Rectal smooth muscle tissue (tissue), 1 donor: Measurements from ENCODE around the gene THSD7B.

ENCODE experiments used
- H3K27ac ChIP-seq: one replicate; pipeline ENCODE4 v1.7.0; 2013; ENCODE audit warnings: low read depth, low read length, inconsistent platforms
- H3K27me3 ChIP-seq: one replicate; pipeline ENCODE4 v1.7.0; 2013; ENCODE audit warnings: low read length; ENCODE audit not compliant: control insufficient read depth, insufficient read depth
- H3K36me3 ChIP-seq: one replicate; pipeline ENCODE4 v1.7.0; 2013; ENCODE audit warnings: low read length; ENCODE audit not compliant: control insufficient read depth, insufficient read depth
- H3K4me1 ChIP-seq: one replicate; pipeline ENCODE4 v1.7.0; 2013; ENCODE audit warnings: low read length; ENCODE audit not compliant: control insufficient read depth, insufficient read depth
- H3K4me3 ChIP-seq: one replicate; pipeline ENCODE4 v1.7.0; 2013; ENCODE audit warnings: low read length
- H3K9ac ChIP-seq: one replicate; pipeline ENCODE4 v1.7.0; 2013; ENCODE audit warnings: low read length

Gene THSD7B

DNA sequence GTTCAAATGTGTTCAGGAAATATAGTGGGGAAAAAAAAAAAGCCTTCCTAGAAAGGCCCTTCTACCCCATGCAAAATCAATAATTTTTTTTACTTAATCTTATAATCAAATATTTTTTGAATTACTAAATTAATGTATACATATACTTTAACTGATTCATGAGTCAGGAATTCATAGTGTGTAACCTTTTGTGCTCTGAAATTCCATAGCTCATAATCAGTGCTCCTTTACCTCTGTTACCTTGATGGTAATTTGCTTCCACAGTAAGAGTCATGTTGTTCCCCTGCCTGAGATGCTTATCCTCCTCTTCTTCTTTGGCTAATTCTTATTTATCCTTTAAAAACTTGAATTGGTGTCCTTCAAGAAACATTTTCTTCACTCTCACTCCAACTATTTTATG, 414.2 kb downstream of the THSD7B start:
- Histone ChIP-seq H3K9ac (no peak overlapping the region), H3K27me3 (peaks cover 3% of the 10 kb centered on the region), H3K27ac (no peak overlapping the region), H3K4me1 (no peaks in the 10 kb centered on the region), H3K36me3 (no peaks in the 10 kb centered on the region), H3K4me3 (no peak overlapping the region)

DNA sequence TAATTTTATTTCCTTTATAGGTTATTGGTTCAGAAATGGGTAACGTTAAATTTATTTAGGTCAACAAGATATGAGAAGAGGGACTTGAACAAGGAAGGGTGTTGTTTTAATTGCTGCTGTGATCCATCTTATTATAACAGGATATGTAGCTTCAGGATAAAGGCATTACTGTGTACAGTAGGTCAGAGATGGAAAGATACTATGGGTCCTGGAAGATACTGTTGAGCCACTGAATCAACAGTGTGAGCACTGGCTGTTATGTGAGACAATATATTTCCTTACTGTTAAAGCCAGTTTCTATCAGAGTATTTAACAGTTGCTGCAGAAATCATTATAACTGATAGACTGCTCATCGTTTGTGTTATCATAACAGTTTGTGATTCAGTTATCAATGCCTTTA, 414.7 kb downstream of the THSD7B start:
- no peak overlapping the region for H3K4me3 ChIP-seq
- H3K27ac ChIP-seq, result no peak overlapping the region
- no peaks in the 10 kb centered on the region for H3K36me3 ChIP-seq
- H3K4me1 ChIP-seq, result no peaks in the 10 kb centered on the region
- H3K27me3 ChIP-seq, result peaks cover 3% of the 10 kb centered on the region
- H3K9ac ChIP-seq, result no peak overlapping the region

DNA sequence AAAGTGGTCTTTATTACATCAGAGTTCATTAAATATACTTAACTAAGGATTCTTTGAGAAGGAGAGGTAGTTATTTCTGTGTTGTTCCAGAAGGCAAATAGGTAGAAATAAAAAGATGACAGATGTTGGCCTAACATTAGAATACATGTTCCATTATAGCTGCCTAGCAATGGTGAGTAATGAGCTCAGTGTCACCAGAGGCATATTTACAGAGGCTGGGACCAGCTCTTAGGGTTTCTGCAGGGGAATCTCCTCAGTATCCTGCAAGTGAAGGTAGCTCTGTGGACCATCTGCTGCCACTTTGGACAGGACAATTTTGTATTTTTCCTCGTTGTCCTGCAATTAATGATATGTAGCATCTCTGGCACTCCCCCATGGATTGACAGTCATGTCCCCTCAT, 416.0 kb downstream of the THSD7B start:
- Histone ChIP-seq H3K9ac (no peak overlapping the region), H3K27me3 (peaks cover 3% of the 10 kb centered on the region), H3K4me1 (no peaks in the 10 kb centered on the region), H3K4me3 (no peak overlapping the region), H3K36me3 (no peaks in the 10 kb centered on the region), H3K27ac (no peak overlapping the region)

DNA sequence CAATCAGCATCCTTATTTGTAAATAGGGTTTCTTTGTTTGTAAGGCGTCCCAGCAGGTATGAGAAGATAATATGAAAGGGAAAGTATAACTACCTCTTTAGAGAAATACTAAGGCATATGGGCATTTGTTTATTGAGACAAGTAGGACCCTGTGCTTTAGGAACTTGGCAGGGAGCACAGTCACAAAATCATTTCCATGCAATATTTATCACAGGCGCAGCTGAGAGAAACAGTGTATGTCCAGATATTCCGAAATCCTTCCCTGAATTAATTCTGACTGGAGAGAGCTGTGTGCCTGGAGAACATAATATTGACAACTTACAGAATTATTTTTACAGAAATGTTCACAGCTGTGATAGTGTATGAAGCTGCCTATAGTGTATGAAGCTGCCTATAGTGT, 416.7 kb downstream of the THSD7B start:
- Histone ChIP-seq H3K9ac (no peak overlapping the region), H3K27me3 (peaks cover 3% of the 10 kb centered on the region), H3K27ac (no peak overlapping the region), H3K36me3 (no peaks in the 10 kb centered on the region), H3K4me3 (no peak overlapping the region), H3K4me1 (no peaks in the 10 kb centered on the region)

DNA sequence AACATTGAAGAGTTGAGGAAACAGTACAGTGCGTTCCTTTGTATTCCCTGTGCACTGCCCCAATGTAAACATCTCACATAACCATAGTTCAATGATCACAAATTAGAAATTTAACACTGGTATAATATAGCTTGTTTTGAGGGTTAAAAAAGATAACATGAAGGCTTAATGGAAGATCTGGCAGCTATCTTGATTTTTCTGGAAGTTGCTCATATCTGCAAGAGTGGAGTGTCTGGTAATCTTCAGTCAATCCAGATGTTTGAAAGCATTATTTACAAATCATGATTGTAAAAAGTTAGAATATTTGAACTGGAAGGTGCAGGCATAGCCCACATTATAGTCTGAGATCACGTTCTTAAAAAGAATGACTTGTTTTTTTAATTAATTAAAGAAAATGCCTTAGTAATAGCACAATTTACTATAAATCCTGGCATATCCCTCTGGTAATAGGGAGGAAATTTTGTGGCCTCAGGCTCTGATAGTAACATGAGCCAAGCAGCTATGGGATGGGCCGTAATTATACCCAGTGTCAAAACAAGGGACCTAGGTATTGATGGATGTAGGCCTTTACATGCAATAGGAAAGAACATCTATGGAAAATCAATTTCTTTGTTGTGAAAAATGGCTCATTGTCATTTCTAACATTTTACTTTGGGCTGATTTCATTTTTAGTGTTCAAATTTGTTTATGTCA, 418.0 kb downstream of the THSD7B start:
- H3K4me1 ChIP-seq, result no peaks in the 10 kb centered on the region
- H3K36me3 ChIP-seq, result no peaks in the 10 kb centered on the region

DNA sequence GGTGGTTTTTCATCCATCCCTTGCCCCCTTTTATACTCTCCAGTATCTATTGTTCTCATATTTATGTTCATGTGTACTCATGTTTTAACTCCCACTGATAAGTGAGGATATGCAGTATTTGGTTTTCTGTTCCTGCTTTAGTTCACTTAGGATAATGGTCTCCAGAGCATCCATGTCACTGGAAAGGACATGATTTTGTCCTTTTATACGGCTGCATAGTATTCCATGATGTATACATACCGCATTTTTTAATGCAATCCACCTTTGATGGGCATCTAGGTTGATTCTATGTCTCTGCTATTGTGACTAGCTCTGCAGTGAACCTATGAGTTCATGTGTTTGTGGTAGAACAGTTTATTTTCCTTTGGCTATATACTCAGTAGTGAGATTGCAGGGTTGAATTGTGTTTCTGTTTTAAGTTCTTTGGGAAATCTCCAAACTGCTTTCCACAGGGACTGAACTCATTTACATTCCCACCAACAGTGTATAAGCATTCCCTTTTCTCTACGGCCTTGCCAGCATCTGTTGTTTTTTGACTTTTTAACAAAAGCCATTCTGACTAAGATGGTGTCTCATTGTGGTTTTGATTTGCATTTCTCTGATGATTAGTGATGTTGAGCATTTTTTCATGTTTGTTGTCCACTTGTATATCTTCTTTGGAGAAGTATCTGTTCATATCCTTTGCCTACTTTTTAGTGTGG, 420.2 kb downstream of the THSD7B start:
- Histone ChIP-seq H3K9ac (no peak overlapping the region), H3K4me1 (no peaks in the 10 kb centered on the region), H3K4me3 (no peak overlapping the region), H3K27me3 (peaks cover 3% of the 10 kb centered on the region), H3K27ac (no peak overlapping the region), H3K36me3 (no peaks in the 10 kb centered on the region)

More for the DNA sequence above, 418.0 kb downstream of the THSD7B start:
- no peak overlapping the region for H3K4me3 ChIP-seq
- no peak overlapping the region for H3K27ac ChIP-seq
- H3K27me3 ChIP-seq, result peaks cover 3% of the 10 kb centered on the region
- H3K9ac ChIP-seq, result no peak overlapping the region

DNA sequence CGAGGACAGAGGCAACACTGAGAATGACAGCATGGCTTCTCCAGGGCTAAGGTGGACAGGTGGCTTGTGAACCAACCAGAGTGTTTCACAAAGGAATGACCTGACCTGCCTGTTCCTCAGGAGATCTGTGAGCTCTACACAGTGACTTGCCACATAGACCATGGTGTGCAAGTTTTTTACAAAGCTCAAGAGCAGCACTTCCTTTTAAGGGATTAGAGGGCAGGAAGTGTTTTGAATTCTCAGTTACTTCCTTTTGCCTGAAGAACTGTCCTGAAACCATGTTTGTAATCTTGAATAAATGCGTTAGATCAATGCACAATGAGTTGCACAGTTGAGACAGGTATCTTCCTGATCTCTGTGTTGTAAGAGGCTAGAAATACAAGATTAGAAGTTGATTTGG, 421.9 kb downstream of the THSD7B start:
- Histone ChIP-seq H3K36me3 (no peaks in the 10 kb centered on the region), H3K4me1 (no peaks in the 10 kb centered on the region), H3K4me3 (no peak overlapping the region), H3K27me3 (peaks cover 3% of the 10 kb centered on the region), H3K9ac (no peak overlapping the region), H3K27ac (no peak overlapping the region)

DNA sequence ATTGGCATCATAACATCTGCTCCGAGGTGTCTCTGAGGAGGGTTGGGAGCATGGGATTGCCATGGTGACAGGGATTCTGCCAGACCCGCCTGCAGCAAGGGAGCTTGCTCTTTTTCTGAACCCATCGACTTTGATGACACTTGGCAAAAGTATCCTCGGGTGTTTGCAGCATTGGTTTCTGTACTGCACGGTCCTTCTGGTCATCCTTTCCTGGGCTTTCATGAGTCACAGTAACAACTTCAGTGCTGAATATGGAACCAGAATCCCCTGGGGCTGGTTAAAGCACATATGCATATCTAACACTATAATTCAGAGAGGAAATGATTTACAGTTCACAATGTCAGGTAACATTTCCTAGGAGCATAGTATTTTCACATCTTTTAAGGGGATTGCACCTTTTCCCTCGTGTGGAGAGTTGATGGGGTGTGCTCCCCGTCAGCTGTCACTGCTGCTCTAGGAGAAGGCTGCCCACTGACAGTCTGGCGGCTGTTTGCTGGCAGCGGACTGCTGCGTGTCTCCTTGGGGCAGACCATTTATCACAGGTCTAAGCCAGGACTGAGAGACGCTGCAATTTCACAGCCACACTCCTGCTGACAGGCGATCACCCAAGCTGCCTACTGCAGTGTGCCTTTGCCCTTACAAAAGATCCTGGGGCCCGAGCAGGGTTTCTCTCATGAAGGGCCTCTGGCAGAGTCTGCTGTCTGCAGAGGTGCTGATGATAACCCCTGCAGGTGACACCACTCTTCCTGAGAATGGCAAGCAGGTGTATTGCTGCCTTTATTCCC, 425.3 kb downstream of the THSD7B start:
- H3K4me1 ChIP-seq, result no peaks in the 10 kb centered on the region
- no peak overlapping the region for H3K27ac ChIP-seq
- H3K27me3 ChIP-seq, result no peaks in the 10 kb centered on the region
- no peak overlapping the region for H3K9ac ChIP-seq
- H3K4me3 ChIP-seq, result no peak overlapping the region
- no peaks in the 10 kb centered on the region for H3K36me3 ChIP-seq

DNA sequence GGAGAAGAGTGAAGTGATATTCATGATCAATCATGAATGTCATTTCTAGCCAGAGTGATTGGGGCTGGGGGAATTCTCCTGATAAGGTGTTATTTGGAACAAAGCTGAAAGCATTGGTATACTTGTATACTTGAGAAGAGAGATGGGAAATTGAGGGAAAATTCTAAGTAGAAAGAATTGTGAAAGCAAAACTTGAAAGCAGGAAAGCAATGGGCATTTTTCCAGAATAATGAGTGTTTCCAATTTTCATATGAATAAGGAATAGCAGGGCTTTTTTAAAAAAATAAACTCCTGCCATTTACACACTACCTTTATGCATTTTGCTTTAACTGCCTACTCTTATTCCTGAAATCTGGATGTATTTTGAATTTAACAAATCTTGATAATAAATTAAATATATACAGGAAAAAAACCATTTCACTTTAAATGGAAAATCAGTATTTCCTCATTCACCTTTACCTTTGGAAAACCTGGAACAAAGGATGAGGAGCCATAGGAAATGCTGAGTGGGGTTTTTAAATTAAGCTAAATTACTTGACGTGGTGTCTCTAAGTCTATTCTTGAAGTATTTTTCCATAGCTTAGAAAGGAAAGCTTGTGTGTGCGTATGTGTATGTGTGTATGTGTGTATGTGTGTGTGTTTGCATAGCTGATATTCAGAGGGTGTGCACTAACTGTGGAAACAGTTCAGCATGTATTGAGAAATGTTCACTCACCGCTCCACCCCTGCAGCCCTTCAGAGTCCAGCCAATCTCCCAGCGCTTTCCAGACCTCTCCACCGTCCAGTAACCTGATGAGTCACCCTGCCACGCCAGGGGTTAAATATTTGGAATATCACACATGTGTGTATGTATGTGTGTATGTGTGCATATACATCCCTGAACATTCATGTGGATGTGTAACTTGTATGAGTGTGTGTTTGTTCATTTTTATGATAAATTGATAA, 427.3 kb downstream of the THSD7B start:
- Histone ChIP-seq H3K4me3 (no peak overlapping the region), H3K36me3 (no peaks in the 10 kb centered on the region), H3K27me3 (no peaks in the 10 kb centered on the region), H3K9ac (no peak overlapping the region), H3K4me1 (no peaks in the 10 kb centered on the region), H3K27ac (no peak overlapping the region)

DNA sequence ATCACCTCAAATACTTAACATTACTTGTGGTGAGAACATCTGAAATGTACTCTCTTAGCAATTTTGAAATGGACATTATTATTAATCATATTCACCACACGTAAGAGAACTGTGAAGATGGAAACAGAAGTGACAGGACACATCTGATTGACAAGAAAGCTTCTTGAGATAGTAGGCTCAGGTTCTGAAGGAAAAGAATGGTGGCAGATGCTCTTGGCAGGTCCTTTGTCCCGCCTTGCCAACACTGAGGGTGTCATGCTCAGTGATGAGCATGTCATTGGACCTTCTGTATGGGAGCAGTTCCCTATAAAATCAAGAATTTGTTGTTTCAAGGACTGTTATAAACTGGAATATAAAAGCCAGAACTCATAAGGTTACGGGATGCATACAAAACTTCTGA, 428.1 kb downstream of the THSD7B start:
- Histone ChIP-seq H3K9ac (no peak overlapping the region), H3K4me3 (no peak overlapping the region), H3K36me3 (no peaks in the 10 kb centered on the region), H3K4me1 (no peaks in the 10 kb centered on the region), H3K27me3 (no peaks in the 10 kb centered on the region), H3K27ac (no peak overlapping the region)

DNA sequence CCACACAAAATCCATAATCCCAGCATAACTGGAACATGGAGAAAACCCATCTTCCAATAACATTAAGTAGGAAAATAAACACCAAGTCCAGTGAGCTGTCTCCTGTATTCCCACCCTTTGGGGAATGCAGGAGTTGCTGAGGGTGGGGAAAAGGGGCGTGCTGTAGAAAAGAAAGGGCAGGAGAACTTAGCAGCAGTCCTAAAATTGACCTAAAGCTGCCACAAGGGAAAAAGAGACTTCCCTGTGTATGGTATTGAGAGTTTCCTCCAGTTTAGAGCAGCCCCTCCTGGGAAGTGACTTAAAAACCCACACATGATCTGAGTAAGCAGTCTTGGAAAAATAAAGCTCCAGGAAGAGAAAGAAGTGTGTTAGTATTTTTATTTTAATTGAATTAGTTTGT, 428.8 kb downstream of the THSD7B start:
- Histone ChIP-seq H3K27ac (no peak overlapping the region), H3K9ac (no peak overlapping the region), H3K27me3 (no peaks in the 10 kb centered on the region), H3K4me3 (no peak overlapping the region), H3K4me1 (no peaks in the 10 kb centered on the region), H3K36me3 (no peaks in the 10 kb centered on the region)

DNA sequence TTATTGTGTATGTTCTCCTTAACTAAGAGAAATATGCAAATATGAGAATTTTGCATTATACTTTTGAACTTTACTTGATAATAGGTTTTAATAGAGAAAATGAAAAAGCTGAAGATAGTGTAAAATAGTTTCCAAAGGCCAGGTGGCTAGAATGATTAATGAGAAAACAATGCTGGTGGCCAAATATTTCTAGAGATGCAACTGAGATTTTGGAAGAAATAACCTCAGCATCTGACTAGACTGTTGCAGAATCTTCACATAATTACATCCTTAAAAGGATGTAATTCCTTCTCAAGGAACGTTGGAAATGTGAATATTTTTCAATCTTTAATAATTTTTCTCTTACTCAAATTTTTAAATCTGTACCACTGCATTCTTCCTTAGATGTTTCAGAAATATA, 434.4 kb downstream of the THSD7B start:
- H3K27me3 ChIP-seq, result no peaks in the 10 kb centered on the region
- no peak overlapping the region for H3K4me3 ChIP-seq
- no peak overlapping the region for H3K9ac ChIP-seq
- H3K27ac ChIP-seq, result no peak overlapping the region
- H3K36me3 ChIP-seq, result no peaks in the 10 kb centered on the region
- no peaks in the 10 kb centered on the region for H3K4me1 ChIP-seq
